Left lobe of liver (tissue), 2 donors: ENCODE results near the gene VGLL4. TPM values are rescaled to one million over a fixed set of nuclear protein-coding genes. Genes with fewer than 3 reads are reported as not detected.

Experiments
- ATAC-seq: fragments of 200-7000 bp; cut with Tn5 transposase; one replicate; pipeline ENCODE4 v1.9.1; 2020; ENCODE audit warnings: mild to moderate bottlenecking, moderate library complexity
- DNase-seq: peaks from one replicate; pipeline ENCODE4 v3.0.0-alpha.2; 2020; ENCODE audit warnings: low spot score
- total RNA-seq: library from RNA; stranded (reverse); gene quantifications from one replicate; pipeline ENCODE4 v1.2.1, GENCODE V29; 2021
- donor health status: DM: no; HTN: no; CAD: no; lungs with moderate emphysema.
- donor health status: DM: no; HTN: yes; CAD: no.

The VGLL4 gene
- total RNA-seq, 1 donor from 2014 or later: 13.8 TPM

- DNase-seq: no peak
- ATAC-seq: no peak
These were observed 75.9 kb downstream of the VGLL4 start for GRCh38 chr3:11567516-11568467.

GRCh38 chr3:11566916-11567315, 76.8 kb downstream of the VGLL4 start:
- ATAC-seq (no peak), DNase-seq (no peak)

GRCh38 chr3:11566478-11566877, 77.2 kb downstream of the VGLL4 start:
- no peak for DNase-seq

GRCh38 chr3:11565932-11566331, 77.8 kb downstream of the VGLL4 start:
- ATAC-seq: no peak

More at GRCh38 chr3:11566478-11566877, 77.2 kb downstream of the VGLL4 start:
- no peak for ATAC-seq

GRCh38 chr3:11565492-11565891, 78.2 kb downstream of the VGLL4 start:
- ATAC-seq: no peak
- no peak for DNase-seq

More at GRCh38 chr3:11565932-11566331, 77.8 kb downstream of the VGLL4 start:
- no peak for DNase-seq

- no peak for DNase-seq
- ATAC-seq: no peak
These were observed 78.6 kb downstream of the VGLL4 start for GRCh38 chr3:11565072-11565471.

- DNase-seq (no peak), ATAC-seq (no peak)
These were observed 79.1 kb downstream of the VGLL4 start for GRCh38 chr3:11564577-11565001.

GRCh38 chr3:11563865-11564185, 79.9 kb downstream of the VGLL4 start:
- ATAC-seq (no peak), DNase-seq (no peak)

GRCh38 chr3:11563159-11563864, 80.4 kb downstream of the VGLL4 start:
- ATAC-seq (no peak), DNase-seq (no peak)

GRCh38 chr3:11562277-11562881, 81.3 kb downstream of the VGLL4 start:
- DNase-seq (no peak), ATAC-seq (no peak)

GRCh38 chr3:11560746-11561145, 83.0 kb downstream of the VGLL4 start:
- DNase-seq (no peak), ATAC-seq (no peak)

GRCh38 chr3:11559816-11560633, 83.7 kb downstream of the VGLL4 start:
- ATAC-seq (peak; percentile 5), DNase-seq (no peak)

- ATAC-seq (peak; percentile 17), DNase-seq (no peak)
These were observed 84.5 kb downstream of the VGLL4 start for GRCh38 chr3:11558918-11559815.

- DNase-seq (no peak), ATAC-seq (no peak)
These were observed 85.3 kb downstream of the VGLL4 start for GRCh38 chr3:11558411-11558903.

- no peak for ATAC-seq
- DNase-seq: no peak
These were observed 85.7 kb downstream of the VGLL4 start for GRCh38 chr3:11558002-11558401.

GRCh38 chr3:11556851-11557644, 86.7 kb downstream of the VGLL4 start:
- DNase-seq (no peak), ATAC-seq (no peak)

GRCh38 chr3:11555881-11556633, 87.7 kb downstream of the VGLL4 start:
- DNase-seq: no peak
- no peak for ATAC-seq

GRCh38 chr3:11555211-11555782, 88.4 kb downstream of the VGLL4 start:
- ATAC-seq (no peak), DNase-seq (no peak)
